Neural cell (in vitro differentiated cells): Measurements from ENCODE around the gene ANKMY1.

ENCODE experiments used
- EZH2 ChIP-seq: fragments of 200-600, 300-800 bp; shearing (Covaris generic), sonication (generic); IDR thresholded peaks from 2 replicates; pipeline ENCODE4 v1.6.1; 2014; ENCODE audit warnings: antibody characterized with exemption, low read length, borderline replicate concordance, mild to moderate bottlenecking; ENCODE audit not compliant: insufficient read depth, poor library complexity, severe bottlenecking
- POLR2AphosphoS5 ChIP-seq: IDR thresholded peaks from 2 replicates; pipeline ENCODE4 v1.6.1; 2012
- TF ChIP-seq, protein P1 (sequence below): fragments of 450-650 bp; IDR thresholded peaks from 2 replicates; pipeline ENCODE4 v1.5.1; 2014; ENCODE audit warnings: antibody characterized with exemption, mild to moderate bottlenecking, moderate library complexity; ENCODE audit not compliant: poor library complexity, severe bottlenecking
- TF ChIP-seq, protein P2 (sequence below): IDR thresholded peaks from 2 replicates; pipeline ENCODE4 v1.6.1; 2012; ENCODE audit warnings: borderline replicate concordance

DNA sequence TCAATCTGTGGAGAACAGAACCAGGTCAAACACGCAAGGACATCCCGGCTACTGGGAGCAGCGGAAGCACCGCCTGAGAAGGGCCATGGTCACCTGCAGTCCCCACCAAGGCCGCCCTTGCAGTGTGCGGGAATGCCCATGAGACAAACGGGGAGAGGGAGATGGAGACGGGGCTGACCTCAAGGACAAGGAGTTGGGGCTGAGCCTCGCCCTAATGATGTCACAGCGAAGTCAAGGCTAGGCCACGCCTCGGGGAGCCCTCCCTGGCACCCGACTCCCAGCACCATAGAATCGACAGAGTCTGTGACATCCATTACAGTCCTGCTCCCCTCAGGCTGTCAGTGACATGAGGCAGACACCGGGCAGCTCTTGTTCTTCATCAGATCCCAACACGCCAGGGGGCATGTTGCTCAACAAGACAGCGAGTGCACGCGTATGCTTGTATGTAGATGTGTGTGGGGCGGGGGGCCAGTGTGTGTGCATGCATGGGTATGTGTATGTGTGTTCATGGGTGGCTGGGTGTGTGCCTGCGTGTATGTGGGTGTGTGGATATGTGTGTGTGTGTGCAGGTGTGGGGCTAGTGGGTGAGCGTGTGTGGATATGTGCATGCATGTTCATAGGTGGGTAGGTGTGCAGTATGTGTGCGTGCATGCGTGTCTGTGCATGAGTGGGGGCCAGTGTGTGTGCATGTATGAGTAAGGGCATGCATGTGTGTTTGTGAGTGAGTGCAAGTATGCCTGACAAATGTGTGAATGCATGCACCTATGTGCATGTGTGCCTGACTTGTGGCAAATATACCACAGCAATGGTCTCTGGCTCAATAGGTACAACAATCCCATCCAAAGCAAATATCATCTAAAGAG is 57.0 kb downstream of the ANKMY1 start:
- TF ChIP-seq, protein P1, sequence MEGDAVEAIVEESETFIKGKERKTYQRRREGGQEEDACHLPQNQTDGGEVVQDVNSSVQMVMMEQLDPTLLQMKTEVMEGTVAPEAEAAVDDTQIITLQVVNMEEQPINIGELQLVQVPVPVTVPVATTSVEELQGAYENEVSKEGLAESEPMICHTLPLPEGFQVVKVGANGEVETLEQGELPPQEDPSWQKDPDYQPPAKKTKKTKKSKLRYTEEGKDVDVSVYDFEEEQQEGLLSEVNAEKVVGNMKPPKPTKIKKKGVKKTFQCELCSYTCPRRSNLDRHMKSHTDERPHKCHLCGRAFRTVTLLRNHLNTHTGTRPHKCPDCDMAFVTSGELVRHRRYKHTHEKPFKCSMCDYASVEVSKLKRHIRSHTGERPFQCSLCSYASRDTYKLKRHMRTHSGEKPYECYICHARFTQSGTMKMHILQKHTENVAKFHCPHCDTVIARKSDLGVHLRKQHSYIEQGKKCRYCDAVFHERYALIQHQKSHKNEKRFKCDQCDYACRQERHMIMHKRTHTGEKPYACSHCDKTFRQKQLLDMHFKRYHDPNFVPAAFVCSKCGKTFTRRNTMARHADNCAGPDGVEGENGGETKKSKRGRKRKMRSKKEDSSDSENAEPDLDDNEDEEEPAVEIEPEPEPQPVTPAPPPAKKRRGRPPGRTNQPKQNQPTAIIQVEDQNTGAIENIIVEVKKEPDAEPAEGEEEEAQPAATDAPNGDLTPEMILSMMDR: no peak
- TF ChIP-seq EZH2: no peak
- TF ChIP-seq, protein P2, sequence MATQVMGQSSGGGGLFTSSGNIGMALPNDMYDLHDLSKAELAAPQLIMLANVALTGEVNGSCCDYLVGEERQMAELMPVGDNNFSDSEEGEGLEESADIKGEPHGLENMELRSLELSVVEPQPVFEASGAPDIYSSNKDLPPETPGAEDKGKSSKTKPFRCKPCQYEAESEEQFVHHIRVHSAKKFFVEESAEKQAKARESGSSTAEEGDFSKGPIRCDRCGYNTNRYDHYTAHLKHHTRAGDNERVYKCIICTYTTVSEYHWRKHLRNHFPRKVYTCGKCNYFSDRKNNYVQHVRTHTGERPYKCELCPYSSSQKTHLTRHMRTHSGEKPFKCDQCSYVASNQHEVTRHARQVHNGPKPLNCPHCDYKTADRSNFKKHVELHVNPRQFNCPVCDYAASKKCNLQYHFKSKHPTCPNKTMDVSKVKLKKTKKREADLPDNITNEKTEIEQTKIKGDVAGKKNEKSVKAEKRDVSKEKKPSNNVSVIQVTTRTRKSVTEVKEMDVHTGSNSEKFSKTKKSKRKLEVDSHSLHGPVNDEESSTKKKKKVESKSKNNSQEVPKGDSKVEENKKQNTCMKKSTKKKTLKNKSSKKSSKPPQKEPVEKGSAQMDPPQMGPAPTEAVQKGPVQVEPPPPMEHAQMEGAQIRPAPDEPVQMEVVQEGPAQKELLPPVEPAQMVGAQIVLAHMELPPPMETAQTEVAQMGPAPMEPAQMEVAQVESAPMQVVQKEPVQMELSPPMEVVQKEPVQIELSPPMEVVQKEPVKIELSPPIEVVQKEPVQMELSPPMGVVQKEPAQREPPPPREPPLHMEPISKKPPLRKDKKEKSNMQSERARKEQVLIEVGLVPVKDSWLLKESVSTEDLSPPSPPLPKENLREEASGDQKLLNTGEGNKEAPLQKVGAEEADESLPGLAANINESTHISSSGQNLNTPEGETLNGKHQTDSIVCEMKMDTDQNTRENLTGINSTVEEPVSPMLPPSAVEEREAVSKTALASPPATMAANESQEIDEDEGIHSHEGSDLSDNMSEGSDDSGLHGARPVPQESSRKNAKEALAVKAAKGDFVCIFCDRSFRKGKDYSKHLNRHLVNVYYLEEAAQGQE: no peak
- TF ChIP-seq POLR2AphosphoS5: no peak
